ENCODE data around the gene ATP2B1.

Gene ATP2B1

GRCh38 chr12:89649139-89649538 lies 59.5 kb downstream of the ATP2B1 start:
- H3K36me3 ChIP-seq (ENCODE audit: control insufficient read depth in 1 of 2, insufficient read depth in 2 of 2, low read length in 2 of 2): peaks cover 3 to 5% of the 10 kb centered on the region in 2 donors
- no peaks in the 10 kb centered on the region for H3K27me3 ChIP-seq (ENCODE audit: control insufficient read depth in 1 of 2, insufficient read depth in 2 of 2, low read length in 2 of 2)
- H3K9me3 ChIP-seq (ENCODE audit: control insufficient read depth in 1 of 2, low read length in 2 of 2): no peaks in the 10 kb centered on the region
- H3K27ac ChIP-seq (ENCODE audit: low read depth, low read length): no peak overlapping the region
- peaks cover 6 to 11% of the 10 kb centered on the region in 2 donors for H3K4me1 ChIP-seq (ENCODE audit: control insufficient read depth in 1 of 2, insufficient read depth in 2 of 2, low read length in 2 of 2)
- H3K9ac ChIP-seq (ENCODE audit: low read depth in 1 of 2, low read length in 2 of 2): no peak overlapping the region
- no peak overlapping the region for H3K4me3 ChIP-seq (ENCODE audit: low read depth in 1 of 2, low read length in 2 of 2)

GRCh38 chr12:89648211-89648930 lies 60.3 kb downstream of the ATP2B1 start:
- H3K9ac ChIP-seq (ENCODE audit: low read depth in 1 of 2, low read length in 2 of 2): no peak overlapping the region
- no peaks in the 10 kb centered on the region for H3K27me3 ChIP-seq (ENCODE audit: control insufficient read depth in 1 of 2, insufficient read depth in 2 of 2, low read length in 2 of 2)
- H3K4me1 ChIP-seq (ENCODE audit: control insufficient read depth in 1 of 2, insufficient read depth in 2 of 2, low read length in 2 of 2): peaks cover 6 to 11% of the 10 kb centered on the region in 2 donors
- H3K36me3 ChIP-seq (ENCODE audit: control insufficient read depth in 1 of 2, insufficient read depth in 2 of 2, low read length in 2 of 2): peaks cover 3 to 5% of the 10 kb centered on the region in 2 donors
- H3K4me3 ChIP-seq (ENCODE audit: low read depth in 1 of 2, low read length in 2 of 2): no peak overlapping the region
- H3K27ac ChIP-seq (ENCODE audit: low read depth, low read length): no peak overlapping the region
- no peaks in the 10 kb centered on the region for H3K9me3 ChIP-seq (ENCODE audit: control insufficient read depth in 1 of 2, low read length in 2 of 2)

GRCh38 chr12:89645434-89645833 lies 63.2 kb downstream of the ATP2B1 start:
- Histone ChIP-seq H3K9me3 (ENCODE audit: control insufficient read depth in 1 of 2, low read length in 2 of 2) (no peaks in the 10 kb centered on the region), H3K4me3 (ENCODE audit: low read depth in 1 of 2, low read length in 2 of 2) (no peak overlapping the region), H3K36me3 (ENCODE audit: control insufficient read depth in 1 of 2, insufficient read depth in 2 of 2, low read length in 2 of 2) (peaks cover 5 to 15% of the 10 kb centered on the region in 2 donors), H3K27me3 (ENCODE audit: control insufficient read depth in 1 of 2, insufficient read depth in 2 of 2, low read length in 2 of 2) (no peaks in the 10 kb centered on the region), H3K4me1 (ENCODE audit: control insufficient read depth in 1 of 2, insufficient read depth in 2 of 2, low read length in 2 of 2) (peaks cover 6 to 11% of the 10 kb centered on the region in 2 donors), H3K9ac (ENCODE audit: low read depth in 1 of 2, low read length in 2 of 2) (no peak overlapping the region), H3K27ac (ENCODE audit: low read depth, low read length) (no peak overlapping the region)

- H3K4me3 ChIP-seq (ENCODE audit: low read depth in 1 of 2, low read length in 2 of 2): no peak overlapping the region
- no peaks in the 10 kb centered on the region for H3K9me3 ChIP-seq (ENCODE audit: control insufficient read depth in 1 of 2, low read length in 2 of 2)
- peaks cover 5 to 11% of the 10 kb centered on the region in 2 donors for H3K36me3 ChIP-seq (ENCODE audit: control insufficient read depth in 1 of 2, insufficient read depth in 2 of 2, low read length in 2 of 2)
- H3K27ac ChIP-seq (ENCODE audit: low read depth, low read length): no peak overlapping the region
- peaks cover 0 to 6% of the 10 kb centered on the region in 2 donors for H3K4me1 ChIP-seq (ENCODE audit: control insufficient read depth in 1 of 2, insufficient read depth in 2 of 2, low read length in 2 of 2)
- H3K27me3 ChIP-seq (ENCODE audit: control insufficient read depth in 1 of 2, insufficient read depth in 2 of 2, low read length in 2 of 2): no peaks in the 10 kb centered on the region
- H3K9ac ChIP-seq (ENCODE audit: low read depth in 1 of 2, low read length in 2 of 2): no peak overlapping the region
Measured at GRCh38 chr12:89642959-89643358, 65.7 kb downstream of the ATP2B1 start.

- Histone ChIP-seq H3K27me3 (ENCODE audit: control insufficient read depth in 1 of 2, insufficient read depth in 2 of 2, low read length in 2 of 2) (no peaks in the 10 kb centered on the region), H3K9me3 (ENCODE audit: control insufficient read depth in 1 of 2, low read length in 2 of 2) (no peaks in the 10 kb centered on the region), H3K27ac (ENCODE audit: low read depth, low read length) (no peak overlapping the region), H3K4me3 (ENCODE audit: low read depth in 1 of 2, low read length in 2 of 2) (no peak overlapping the region), H3K9ac (ENCODE audit: low read depth in 1 of 2, low read length in 2 of 2) (no peak overlapping the region), H3K36me3 (ENCODE audit: control insufficient read depth in 1 of 2, insufficient read depth in 2 of 2, low read length in 2 of 2) (peaks cover 11 to 18% of the 10 kb centered on the region in 2 donors), H3K4me1 (ENCODE audit: control insufficient read depth in 1 of 2, insufficient read depth in 2 of 2, low read length in 2 of 2) (peaks cover 3 to 7% of the 10 kb centered on the region in 2 donors)
Measured at GRCh38 chr12:89636776-89637160, 71.9 kb downstream of the ATP2B1 start.

GRCh38 chr12:89636052-89636775 lies 72.4 kb downstream of the ATP2B1 start:
- Histone ChIP-seq H3K9ac (ENCODE audit: low read depth in 1 of 2, low read length in 2 of 2) (no peak overlapping the region), H3K27ac (ENCODE audit: low read depth, low read length) (no peak overlapping the region), H3K4me3 (ENCODE audit: low read depth in 1 of 2, low read length in 2 of 2) (no peak overlapping the region), H3K9me3 (ENCODE audit: control insufficient read depth in 1 of 2, low read length in 2 of 2) (no peaks in the 10 kb centered on the region), H3K4me1 (ENCODE audit: control insufficient read depth in 1 of 2, insufficient read depth in 2 of 2, low read length in 2 of 2) (peaks cover 5 to 13% of the 10 kb centered on the region in 2 donors), H3K27me3 (ENCODE audit: control insufficient read depth in 1 of 2, insufficient read depth in 2 of 2, low read length in 2 of 2) (no peaks in the 10 kb centered on the region), H3K36me3 (ENCODE audit: control insufficient read depth in 1 of 2, insufficient read depth in 2 of 2, low read length in 2 of 2) (peaks cover 8 to 16% of the 10 kb centered on the region in 2 donors)

- Histone ChIP-seq H3K4me3 (ENCODE audit: low read depth in 1 of 2, low read length in 2 of 2) (no peak overlapping the region), H3K4me1 (ENCODE audit: control insufficient read depth in 1 of 2, insufficient read depth in 2 of 2, low read length in 2 of 2) (peaks cover 8 to 16% of the 10 kb centered on the region in 2 donors), H3K9me3 (ENCODE audit: control insufficient read depth in 1 of 2, low read length in 2 of 2) (no peaks in the 10 kb centered on the region), H3K9ac (ENCODE audit: low read depth in 1 of 2, low read length in 2 of 2) (no peak overlapping the region), H3K27me3 (ENCODE audit: control insufficient read depth in 1 of 2, insufficient read depth in 2 of 2, low read length in 2 of 2) (no peaks in the 10 kb centered on the region), H3K36me3 (ENCODE audit: control insufficient read depth in 1 of 2, insufficient read depth in 2 of 2, low read length in 2 of 2) (peaks cover 8 to 12% of the 10 kb centered on the region in 2 donors), H3K27ac (ENCODE audit: low read depth, low read length) (no peak overlapping the region)
Measured at GRCh38 chr12:89634508-89634907, 74.1 kb downstream of the ATP2B1 start.

- peaks cover 8 to 16% of the 10 kb centered on the region in 2 donors for H3K4me1 ChIP-seq (ENCODE audit: control insufficient read depth in 1 of 2, insufficient read depth in 2 of 2, low read length in 2 of 2)
- H3K36me3 ChIP-seq (ENCODE audit: control insufficient read depth in 1 of 2, insufficient read depth in 2 of 2, low read length in 2 of 2): peaks cover 8 to 21% of the 10 kb centered on the region in 2 donors
- no peaks in the 10 kb centered on the region for H3K9me3 ChIP-seq (ENCODE audit: control insufficient read depth in 1 of 2, low read length in 2 of 2)
- no peak overlapping the region for H3K27ac ChIP-seq (ENCODE audit: low read depth, low read length)
- no peak overlapping the region for H3K4me3 ChIP-seq (ENCODE audit: low read depth in 1 of 2, low read length in 2 of 2)
- H3K27me3 ChIP-seq (ENCODE audit: control insufficient read depth in 1 of 2, insufficient read depth in 2 of 2, low read length in 2 of 2): no peaks in the 10 kb centered on the region
- no peak overlapping the region for H3K9ac ChIP-seq (ENCODE audit: low read depth in 1 of 2, low read length in 2 of 2)
Measured at GRCh38 chr12:89632778-89633177, 75.9 kb downstream of the ATP2B1 start.

GRCh38 chr12:89622115-89622514 lies 86.5 kb downstream of the ATP2B1 start:
- Histone ChIP-seq H3K4me1 (ENCODE audit: control insufficient read depth in 1 of 2, insufficient read depth in 2 of 2, low read length in 2 of 2) (peaks cover 0 to 5% of the 10 kb centered on the region in 2 donors), H3K4me3 (ENCODE audit: low read depth in 1 of 2, low read length in 2 of 2) (no peak overlapping the region), H3K36me3 (ENCODE audit: control insufficient read depth in 1 of 2, insufficient read depth in 2 of 2, low read length in 2 of 2) (peaks cover 3 to 36% of the 10 kb centered on the region in 2 donors), H3K9me3 (ENCODE audit: control insufficient read depth in 1 of 2, low read length in 2 of 2) (no peaks in the 10 kb centered on the region), H3K27me3 (ENCODE audit: control insufficient read depth in 1 of 2, insufficient read depth in 2 of 2, low read length in 2 of 2) (no peaks in the 10 kb centered on the region), H3K27ac (ENCODE audit: low read depth, low read length) (no peak overlapping the region), H3K9ac (ENCODE audit: low read depth in 1 of 2, low read length in 2 of 2) (no peak overlapping the region)

- Histone ChIP-seq H3K36me3 (ENCODE audit: control insufficient read depth in 1 of 2, insufficient read depth in 2 of 2, low read length in 2 of 2) (peaks cover 2 to 31% of the 10 kb centered on the region in 2 donors), H3K9ac (ENCODE audit: low read depth in 1 of 2, low read length in 2 of 2) (no peak overlapping the region)
Measured at GRCh38 chr12:89621521-89621920, 87.1 kb downstream of the ATP2B1 start.

More at GRCh38 chr12:89621521-89621920, 87.1 kb downstream of the ATP2B1 start:
- H3K4me3 ChIP-seq (ENCODE audit: low read depth in 1 of 2, low read length in 2 of 2): no peak overlapping the region
- no peaks in the 10 kb centered on the region for H3K9me3 ChIP-seq (ENCODE audit: control insufficient read depth in 1 of 2, low read length in 2 of 2)
- H3K27ac ChIP-seq (ENCODE audit: low read depth, low read length): no peak overlapping the region
- H3K4me1 ChIP-seq (ENCODE audit: control insufficient read depth in 1 of 2, insufficient read depth in 2 of 2, low read length in 2 of 2): peaks cover 0 to 5% of the 10 kb centered on the region in 2 donors
- H3K27me3 ChIP-seq (ENCODE audit: control insufficient read depth in 1 of 2, insufficient read depth in 2 of 2, low read length in 2 of 2): no peaks in the 10 kb centered on the region

Measured in duodenal mucosa (tissue), 2 donors.